GM23338 (cell line): ENCODE data around the gene EBLN1. TPM values are rescaled to one million over a fixed set of nuclear protein-coding genes. Genes with fewer than 3 reads are reported as not detected.

Experiments
- ATAC-seq: fragments of 200-7000 bp; cut with Tn5 transposase; 3 replicates; pipeline ENCODE4 v1.9.1; 2020
- DNase-seq: peaks from one replicate; pipeline ENCODE4 v3.0.0-alpha.2; 2015; ENCODE audit warnings: low spot score
- H2AFZ ChIP-seq: fragments of 200-600 bp; sonication (generic); 2 replicates; pipeline ENCODE4 v1.8.0; 2016; ENCODE audit warnings: antibody characterized with exemption, mild to moderate bottlenecking, moderate library complexity
- H3F3A ChIP-seq: fragments of 200-600 bp; sonication (generic); replicated peaks from 2 replicates; pipeline ENCODE4 v1.8.0; 2017; ENCODE audit warnings: antibody characterized with exemption, mixed run types, low read depth
- H3K27ac ChIP-seq: fragments of 200-600 bp; sonication (generic); 2 replicates; pipeline ENCODE4 v1.6.1; 2016; ENCODE audit warnings: low read depth
- H3K27me3 ChIP-seq: fragments of 200-600 bp; sonication (generic); 2 replicates; pipeline ENCODE4 v1.8.0; 2016; ENCODE audit warnings: mild to moderate bottlenecking, mixed run types, moderate library complexity; ENCODE audit not compliant: insufficient read depth
- H3K36me3 ChIP-seq: fragments of 200-600 bp; sonication (generic); 2 replicates; pipeline ENCODE4 v1.8.0; 2016; ENCODE audit warnings: mild to moderate bottlenecking; ENCODE audit not compliant: insufficient read depth
- H3K4me1 ChIP-seq: fragments of 200-600 bp; sonication (generic); 2 replicates; pipeline ENCODE4 v1.8.0; 2016; ENCODE audit warnings: mild to moderate bottlenecking, moderate library complexity; ENCODE audit not compliant: insufficient read depth
- H3K4me2 ChIP-seq: fragments of 200-600 bp; sonication (generic); 2 replicates; pipeline ENCODE4 v1.7.1; 2017; ENCODE audit warnings: mixed run types
- H3K4me3 ChIP-seq: fragments of 200-600 bp; sonication (generic); 2 replicates; pipeline ENCODE4 v1.6.1; 2016; ENCODE audit warnings: mixed run types
- H3K79me2 ChIP-seq: fragments of 200-600 bp; sonication (generic); replicated peaks from 2 replicates; pipeline ENCODE4 v1.8.0; 2017; ENCODE audit warnings: mild to moderate bottlenecking; ENCODE audit not compliant: insufficient read depth
- H3K9me2 ChIP-seq: fragments of 200-600 bp; sonication (generic); 2 replicates; pipeline ENCODE4 v1.8.0; 2017; ENCODE audit not compliant: insufficient read depth
- H4K20me1 ChIP-seq: fragments of 200-600 bp; sonication (generic); replicated peaks from 2 replicates; pipeline ENCODE4 v1.8.0; 2017; ENCODE audit warnings: mild to moderate bottlenecking; ENCODE audit not compliant: insufficient read depth
- H3K27ac Mint-ChIP-seq: 2 replicates; pipeline ENCODE4 v1.8.0; 2020; ENCODE audit warnings: inconsistent platforms, mild to moderate bottlenecking, moderate library complexity, mixed read lengths
- H3K27me3 Mint-ChIP-seq: 3 replicates; pipeline ENCODE4 v1.8.0; 2022; ENCODE audit warnings: low read depth, mild to moderate bottlenecking, moderate library complexity, mixed read lengths, inconsistent platforms; ENCODE audit not compliant: insufficient read depth, poor library complexity
- H3K36me3 Mint-ChIP-seq: 3 replicates; pipeline ENCODE4 v1.8.0; 2021; ENCODE audit warnings: low read depth, mild to moderate bottlenecking, inconsistent platforms, moderate library complexity, mixed read lengths
- H3K4me1 Mint-ChIP-seq: 3 replicates; pipeline ENCODE4 v1.8.0; 2020; ENCODE audit warnings: mild to moderate bottlenecking, inconsistent platforms, mixed read lengths
- H3K4me3 Mint-ChIP-seq: 3 replicates; pipeline ENCODE4 v1.8.0; 2021; ENCODE audit warnings: moderate library complexity, mild to moderate bottlenecking, inconsistent platforms, mixed read lengths
- H3K9me3 Mint-ChIP-seq: 3 replicates; pipeline ENCODE4 v1.8.0; 2020; ENCODE audit warnings: moderate library complexity, mild to moderate bottlenecking, inconsistent platforms, mixed read lengths
- CREB1 ChIP-seq: fragments of 250-450 bp; sonication (Bioruptor Pico); IDR thresholded peaks from 2 replicates; pipeline ENCODE4 v1.5.0; 2020; ENCODE audit warnings: low read depth, mild to moderate bottlenecking, moderate library complexity
- CTCF ChIP-seq, 2 experiments: fragments of 200-600 bp in 1 of 2; sonication (generic) in 1 of 2; conservative IDR thresholded peaks; 2 replicates each; pipeline versions ENCODE4 v1.5.1 to v1.6.1; 2016 to 2017; ENCODE audit warnings: antibody characterized with exemption in 2 of 2, low read depth in 2 of 2, mild to moderate bottlenecking in 2 of 2, moderate library complexity in 1 of 2
- ETS1 ChIP-seq: IDR thresholded peaks from 2 replicates; pipeline ENCODE4 v1.6.1; 2016; ENCODE audit warnings: antibody characterized with exemption
- JUNB ChIP-seq: IDR thresholded peaks from one replicate; pipeline ENCODE4 v1.6.1; 2016; ENCODE audit warnings: antibody characterized with exemption; ENCODE audit not compliant: unreplicated experiment
- POLR2AphosphoS5 ChIP-seq: IDR thresholded peaks from 2 replicates; pipeline ENCODE4 v1.6.1; 2016; ENCODE audit warnings: antibody characterized with exemption, low read depth
- REST ChIP-seq: IDR thresholded peaks from one replicate; pipeline ENCODE4 v1.6.1; 2018; ENCODE audit warnings: antibody characterized with exemption; ENCODE audit not compliant: unreplicated experiment
- ZNF331 ChIP-seq: fragments of 250-450 bp; sonication (Bioruptor Pico); IDR thresholded peaks from 2 replicates; pipeline ENCODE4 v1.5.0; 2020; ENCODE audit warnings: low read depth, mild to moderate bottlenecking, moderate library complexity
- ZNF462 ChIP-seq: fragments of 250-450 bp; sonication (Bioruptor Pico); IDR thresholded peaks from 2 replicates; pipeline ENCODE4 v1.5.0; 2020; ENCODE audit warnings: mild to moderate bottlenecking, moderate library complexity
- polyA plus RNA-seq: library from polyadenylated mRNA; unstranded; fragments of >200 nt; fragmentation: Nextera tagmentation; extraction: Ambion mirVana; gene quantifications from 2 replicates; pipeline ENCODE4 v1.2.1, GENCODE V29; 2016
- total RNA-seq: library from RNA; depleted of rRNA; stranded (reverse); fragments of >200 nt; shearing (Covaris generic); gene quantifications from 2 replicates; pipeline ENCODE4 v1.2.3, GENCODE V29; 2014

Gene EBLN1
- total and polyA plus RNA-seq, 2 experiments from 2014 or later, result not detected

- TF ChIP-seq REST (no peak), ETS1 (no peak), CTCF (conservative IDR thresholded peaks at IDR 0.05; ENCODE audit: low read depth in 2 of 2) (no peak), JUNB (no peak), ZNF331 (no peak)
Observed at GRCh38 chr10:22180724-22181123, 37.1 kb downstream of the EBLN1 start (continued).

GRCh38 chr10:22174442-22174841 lies 43.4 kb downstream of the EBLN1 start:
- Mint-ChIP-seq H3K27ac (no peak overlapping the region), H3K9me3 (no peaks in the 10 kb centered on the region), H3K4me3 (no peak overlapping the region), H3K4me1 (0 out of 3 replicates have a peak, but pooled peaks cover 3% of the 10 kb centered on the region), H3K36me3 (no peaks in the 10 kb centered on the region), H3K27me3 (peaks cover 3% of the 10 kb centered on the region)
- Histone ChIP-seq H3K4me1 (no peaks in the 10 kb centered on the region), H3K4me2 (no peak overlapping the region), H3F3A (no peaks in the 10 kb centered on the region), H3K27ac (no peak overlapping the region), H2AFZ (no peak overlapping the region), H3K79me2 (no peaks in the 10 kb centered on the region), H3K9me2 (no peaks in the 10 kb centered on the region), H3K27me3 (no peaks in the 10 kb centered on the region), H3K36me3 (no peaks in the 10 kb centered on the region), H3K4me3 (no peak overlapping the region), H4K20me1 (no peaks in the 10 kb centered on the region)
- ATAC-seq, result no peak
- DNase-seq, result no peak
- TF ChIP-seq REST (no peak), POLR2AphosphoS5 (no peak), CREB1 (CRISPR knock-in tag) (no peak), ZNF462 (CRISPR knock-in tag) (no peak)
